Measurements from ENCODE around the gene TMEM109. TPM values are rescaled to one million over a fixed set of nuclear protein-coding genes. Genes with fewer than 3 reads are reported as not detected.

Gene TMEM109
- total RNA-seq, 1 donor from 2014 or later = 64.5 TPM

- H3K36me3 ChIP-seq (ENCODE audit: control insufficient read depth, insufficient read depth, low read length) = no peaks in the 10 kb centered on the region
- DNase-seq (ENCODE audit: low read depth) = no peak
- no peak overlapping the region for H3K4me3 ChIP-seq (ENCODE audit: low read depth, low read length)
- H3K27me3 ChIP-seq (ENCODE audit: control insufficient read depth, insufficient read depth, low read length) = no peaks in the 10 kb centered on the region
- TF ChIP-seq CTCF (IDR thresholded peaks at IDR 0.05; ENCODE audit: insufficient read depth, low read length, poor library complexity, severe bottlenecking) = no peak
Observed at GRCh38 chr11:60872124-60872960, 41.6 kb upstream of the TMEM109 start.

GRCh38 chr11:60872961-60873524 is 40.9 kb upstream of the TMEM109 start:
- Histone ChIP-seq H3K4me3 (ENCODE audit: low read depth, low read length) (no peak overlapping the region), H3K27me3 (ENCODE audit: control insufficient read depth, insufficient read depth, low read length) (no peaks in the 10 kb centered on the region), H3K36me3 (ENCODE audit: control insufficient read depth, insufficient read depth, low read length) (no peaks in the 10 kb centered on the region)
- peak; percentile 28 for DNase-seq (ENCODE audit: low read depth)
- no peak for TF ChIP-seq CTCF (IDR thresholded peaks at IDR 0.05; ENCODE audit: insufficient read depth, low read length, poor library complexity, severe bottlenecking)

- DNase-seq (ENCODE audit: low read depth) = no peak
- Histone ChIP-seq H3K36me3 (ENCODE audit: control insufficient read depth, insufficient read depth, low read length) (no peaks in the 10 kb centered on the region), H3K4me3 (ENCODE audit: low read depth, low read length) (no peak overlapping the region), H3K27me3 (ENCODE audit: control insufficient read depth, insufficient read depth, low read length) (no peaks in the 10 kb centered on the region)
- no peak for TF ChIP-seq CTCF (IDR thresholded peaks at IDR 0.05; ENCODE audit: insufficient read depth, low read length, poor library complexity, severe bottlenecking)
Observed at GRCh38 chr11:60873533-60873932, 40.4 kb upstream of the TMEM109 start.

GRCh38 chr11:60874421-60875365 is 39.3 kb upstream of the TMEM109 start:
- no peak overlapping the region for H3K4me3 ChIP-seq (ENCODE audit: low read depth, low read length)
- no peaks in the 10 kb centered on the region for H3K36me3 ChIP-seq (ENCODE audit: control insufficient read depth, insufficient read depth, low read length)
- DNase-seq (ENCODE audit: low read depth) = no peak
- no peak for TF ChIP-seq CTCF (IDR thresholded peaks at IDR 0.05; ENCODE audit: insufficient read depth, low read length, poor library complexity, severe bottlenecking)
- H3K27me3 ChIP-seq (ENCODE audit: control insufficient read depth, insufficient read depth, low read length) = no peaks in the 10 kb centered on the region

- Histone ChIP-seq H3K36me3 (ENCODE audit: control insufficient read depth, insufficient read depth, low read length) (no peaks in the 10 kb centered on the region), H3K27me3 (ENCODE audit: control insufficient read depth, insufficient read depth, low read length) (no peaks in the 10 kb centered on the region), H3K4me3 (ENCODE audit: low read depth, low read length) (no peak overlapping the region)
- no peak for DNase-seq (ENCODE audit: low read depth)
- TF ChIP-seq CTCF (IDR thresholded peaks at IDR 0.05; ENCODE audit: insufficient read depth, low read length, poor library complexity, severe bottlenecking) = no peak
Observed at GRCh38 chr11:60875366-60876167, 38.4 kb upstream of the TMEM109 start.
